Globus pallidus (tissue), 1 donor: Measurements from ENCODE around the gene NAA38.
"Not testable (repeated sequence)": the region's sequence is repeated elsewhere in the genome, so short reads cannot be mapped to it uniquely, and the experiment has no call there.

Experiments used
- DNase-seq: peaks from one replicate; pipeline ENCODE4 v3.0.0-alpha.2; 2015; ENCODE audit warnings: low spot score

Gene NAA38

DNA sequence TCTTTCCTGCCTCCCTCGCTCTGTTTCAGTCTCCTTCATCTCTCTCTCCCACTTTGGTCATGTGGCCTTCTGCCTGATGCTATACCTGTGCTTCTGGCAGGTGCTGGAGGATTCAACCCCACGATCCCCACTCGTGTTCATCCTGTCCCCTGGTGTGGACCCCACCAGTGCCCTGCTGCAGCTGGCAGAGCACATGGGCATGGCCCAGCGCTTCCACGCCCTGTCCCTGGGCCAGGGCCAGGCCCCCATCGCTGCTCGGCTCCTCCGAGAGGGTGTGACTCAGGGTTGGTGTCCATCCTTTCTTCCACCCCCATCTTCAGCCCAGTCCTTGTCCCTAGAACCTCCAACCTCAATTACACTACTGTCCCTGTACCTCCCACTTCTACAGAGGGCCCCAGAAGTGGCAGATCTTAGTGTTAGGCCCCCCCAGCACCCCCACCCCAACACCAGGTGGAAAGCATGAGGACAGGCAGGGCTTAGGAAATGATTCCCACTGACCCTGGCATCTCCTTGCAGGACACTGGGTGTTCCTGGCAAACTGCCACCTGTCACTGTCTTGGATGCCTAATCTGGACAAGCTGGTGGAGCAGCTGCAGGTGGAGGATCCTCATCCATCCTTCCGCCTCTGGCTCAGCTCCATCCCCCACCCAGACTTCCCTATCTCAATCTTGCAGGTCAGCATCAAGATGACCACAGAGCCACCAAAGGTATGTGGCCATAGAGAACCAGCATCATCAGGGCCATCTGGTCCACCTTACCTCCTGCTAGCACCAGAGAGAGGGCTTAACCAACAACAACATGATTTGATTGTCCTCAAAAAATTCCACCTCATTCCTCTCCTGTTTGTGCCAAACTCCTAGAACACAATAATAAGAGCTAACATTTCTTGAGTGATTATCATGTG is 33.1 kb downstream of the NAA38 start:
- no peak for DNase-seq

DNA sequence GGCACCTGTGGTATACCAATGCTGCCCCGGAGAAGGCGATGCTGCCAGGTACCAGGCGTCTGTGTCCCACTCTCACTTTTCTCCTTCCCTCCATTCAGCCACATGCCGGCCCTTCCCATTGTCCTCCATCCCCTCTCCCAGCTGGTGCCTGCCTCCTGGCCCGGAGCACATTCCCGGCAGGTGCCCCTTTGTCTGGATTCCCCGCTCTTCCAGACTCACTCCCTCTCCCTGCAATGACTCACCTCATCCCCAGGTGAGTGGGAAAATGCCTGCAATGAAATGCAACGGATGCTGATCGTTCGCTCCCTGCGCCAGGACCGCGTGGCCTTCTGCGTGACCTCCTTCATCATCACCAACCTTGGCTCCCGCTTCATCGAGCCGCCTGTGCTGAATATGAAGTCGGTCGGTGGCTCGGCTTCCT is 33.8 kb downstream of the NAA38 start:
- no peak for DNase-seq

DNA sequence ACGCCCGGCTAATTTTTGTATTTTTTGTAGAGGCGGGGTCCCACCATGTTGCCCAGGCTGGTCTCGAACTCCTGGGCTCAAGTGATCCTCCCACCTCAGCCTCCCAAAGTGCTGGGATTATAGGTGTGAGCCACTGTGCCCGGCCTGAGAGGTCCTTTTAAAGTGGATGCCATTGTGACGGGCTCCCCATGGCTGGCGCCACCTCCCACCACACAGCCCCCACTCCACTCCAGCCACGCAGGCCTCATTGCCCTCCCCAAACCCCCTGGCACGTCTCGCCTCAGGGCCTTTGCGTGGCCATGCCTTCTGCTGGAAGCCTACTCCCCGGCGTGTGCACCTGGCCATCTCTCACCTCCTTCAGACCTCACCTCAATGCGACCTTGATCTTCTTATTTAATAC is 35.2 kb downstream of the NAA38 start:
- no peak for DNase-seq

GRCh38 chr17:7820231-7820630 is 37.1 kb downstream of the NAA38 start:
- no peak for DNase-seq

GRCh38 chr17:7818746-7819645 is 38.4 kb downstream of the NAA38 start:
- no peak for DNase-seq

GRCh38 chr17:7818026-7818425 is 39.3 kb downstream of the NAA38 start:
- no peak for DNase-seq

DNA sequence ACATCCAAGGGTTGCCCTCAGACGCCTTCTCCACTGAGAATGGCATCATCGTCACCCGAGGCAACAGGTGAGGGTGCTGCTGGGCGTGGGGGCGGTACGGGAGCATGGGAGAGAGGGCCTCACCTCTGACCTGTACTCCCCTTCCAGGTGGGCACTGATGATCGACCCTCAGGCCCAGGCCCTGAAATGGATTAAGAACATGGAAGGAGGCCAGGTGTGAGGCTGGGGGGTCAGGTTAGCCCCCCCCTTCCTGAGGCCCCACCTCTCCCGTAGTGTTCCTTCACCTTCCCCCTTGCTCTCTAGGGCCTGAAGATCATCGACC is 39.8 kb downstream of the NAA38 start:
- no peak for DNase-seq

GRCh38 chr17:7816926-7817642 is 40.3 kb downstream of the NAA38 start:
- DNase-seq = no peak

GRCh38 chr17:7814969-7815368 is 42.4 kb downstream of the NAA38 start:
- DNase-seq = no peak

DNA sequence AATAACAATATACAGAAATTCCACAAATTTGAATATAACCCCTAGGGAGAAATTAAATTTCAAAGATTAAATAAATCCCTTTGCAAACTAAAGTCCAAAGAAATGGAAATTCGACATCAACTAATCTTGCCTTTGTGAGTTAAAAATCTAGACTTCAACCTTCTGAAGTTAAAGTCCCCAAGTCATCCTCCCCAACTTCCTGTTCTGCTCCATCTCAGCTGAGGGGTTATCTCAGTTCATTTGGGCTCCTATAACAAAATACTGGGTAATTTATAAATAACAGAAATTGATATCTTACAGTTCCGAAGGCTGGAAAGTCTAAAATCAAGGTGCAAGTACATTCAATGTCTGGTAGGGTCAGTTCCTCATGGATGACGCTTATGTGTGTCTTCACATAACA is 46.1 kb downstream of the NAA38 start:
- no peak for DNase-seq

- not testable (repeated sequence) for DNase-seq
Measured at GRCh38 chr17:7809791-7810343, 47.5 kb downstream of the NAA38 start.

GRCh38 chr17:7809086-7809790 is 48.1 kb downstream of the NAA38 start:
- DNase-seq = no peak

DNA sequence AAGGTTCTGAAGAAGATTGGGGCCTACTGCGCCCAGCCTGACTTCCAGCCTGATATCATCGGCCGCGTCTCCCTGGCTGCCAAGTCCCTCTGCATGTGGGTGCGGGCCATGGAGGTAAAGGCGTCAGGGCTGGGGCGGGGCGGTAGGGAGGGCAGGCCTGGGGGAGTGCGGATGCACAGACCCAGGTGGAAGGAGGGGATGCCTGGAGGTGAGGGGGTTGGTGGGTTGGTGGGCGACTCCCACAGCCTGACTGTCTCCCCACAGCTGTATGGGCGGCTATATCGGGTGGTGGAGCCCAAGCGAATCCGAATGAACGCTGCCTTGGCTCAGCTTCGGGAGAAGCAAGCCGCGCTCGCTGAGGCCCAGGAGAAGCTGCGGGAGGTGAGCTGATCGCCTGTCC is 50.2 kb downstream of the NAA38 start:
- no peak for DNase-seq
